Measurements from ENCODE around the gene PLD5.

Gene PLD5

DNA sequence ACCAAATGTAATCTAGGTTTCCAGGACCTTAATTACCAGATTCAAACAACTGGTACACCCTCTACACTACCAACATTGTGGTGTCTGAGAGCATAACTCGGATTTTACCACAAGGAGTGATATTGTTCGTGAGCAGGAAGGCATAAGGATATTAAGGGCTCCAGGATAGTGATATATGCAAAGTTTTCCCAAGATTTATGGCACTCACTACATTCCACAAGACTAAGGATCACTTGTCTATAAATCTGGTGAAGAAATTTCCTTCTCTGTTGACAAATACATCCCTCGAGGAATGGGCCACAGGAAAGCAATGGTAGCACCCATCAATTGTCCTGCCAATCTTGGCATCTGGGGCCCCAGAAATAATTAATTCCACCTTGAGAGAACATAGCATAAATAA, 43.1 kb upstream of the PLD5 start:
- no peaks in the 10 kb centered on the region for H3K9me3 ChIP-seq (ENCODE audit: control insufficient read depth, insufficient read depth, low read length)
- H3K4me2 ChIP-seq (ENCODE audit: low read length): no peak overlapping the region
- H3K79me2 ChIP-seq (ENCODE audit: control insufficient read depth, low read length): no peaks in the 10 kb centered on the region

GRCh38 chr1:242556759-242557158, 32.3 kb upstream of the PLD5 start:
- H3K4me2 ChIP-seq (ENCODE audit: low read length): no peak overlapping the region
- no peak for TF ChIP-seq EZH2phosphoT487 (IDR thresholded peaks at IDR 0.05; ENCODE audit: borderline replicate concordance, low read length)
- TF ChIP-seq, protein P1, sequence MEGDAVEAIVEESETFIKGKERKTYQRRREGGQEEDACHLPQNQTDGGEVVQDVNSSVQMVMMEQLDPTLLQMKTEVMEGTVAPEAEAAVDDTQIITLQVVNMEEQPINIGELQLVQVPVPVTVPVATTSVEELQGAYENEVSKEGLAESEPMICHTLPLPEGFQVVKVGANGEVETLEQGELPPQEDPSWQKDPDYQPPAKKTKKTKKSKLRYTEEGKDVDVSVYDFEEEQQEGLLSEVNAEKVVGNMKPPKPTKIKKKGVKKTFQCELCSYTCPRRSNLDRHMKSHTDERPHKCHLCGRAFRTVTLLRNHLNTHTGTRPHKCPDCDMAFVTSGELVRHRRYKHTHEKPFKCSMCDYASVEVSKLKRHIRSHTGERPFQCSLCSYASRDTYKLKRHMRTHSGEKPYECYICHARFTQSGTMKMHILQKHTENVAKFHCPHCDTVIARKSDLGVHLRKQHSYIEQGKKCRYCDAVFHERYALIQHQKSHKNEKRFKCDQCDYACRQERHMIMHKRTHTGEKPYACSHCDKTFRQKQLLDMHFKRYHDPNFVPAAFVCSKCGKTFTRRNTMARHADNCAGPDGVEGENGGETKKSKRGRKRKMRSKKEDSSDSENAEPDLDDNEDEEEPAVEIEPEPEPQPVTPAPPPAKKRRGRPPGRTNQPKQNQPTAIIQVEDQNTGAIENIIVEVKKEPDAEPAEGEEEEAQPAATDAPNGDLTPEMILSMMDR (IDR thresholded peaks at IDR 0.05; ENCODE audit: low read depth, low read length, poor library complexity, severe bottlenecking): no peak
- no peaks in the 10 kb centered on the region for H3K4me1 ChIP-seq (ENCODE audit: control insufficient read depth, low read length)
- H3K9me2 ChIP-seq (replicated peaks; ENCODE audit: control insufficient read depth, low read length): no peaks in the 10 kb centered on the region
- H3K27ac ChIP-seq (ENCODE audit: low read depth, low read length): no peak overlapping the region
- H3K79me2 ChIP-seq (ENCODE audit: control insufficient read depth, low read length): no peaks in the 10 kb centered on the region
- H3F3A ChIP-seq (ENCODE audit: control insufficient read depth, insufficient read depth): no peaks in the 10 kb centered on the region
- H3K9me3 ChIP-seq (ENCODE audit: control insufficient read depth, insufficient read depth, low read length): no peaks in the 10 kb centered on the region
- no peaks in the 10 kb centered on the region for H4K20me1 ChIP-seq (ENCODE audit: control insufficient read depth, insufficient read depth, low read depth, low read length)
- no peak overlapping the region for H3K4me3 ChIP-seq (ENCODE audit: low read length)
- no peaks in the 10 kb centered on the region for H3K27me3 ChIP-seq (ENCODE audit: control insufficient read depth, low read length)
- H3K36me3 ChIP-seq (ENCODE audit: control insufficient read depth, low read length): no peaks in the 10 kb centered on the region

More for the DNA sequence above, 43.1 kb upstream of the PLD5 start:
- no peaks in the 10 kb centered on the region for H3K4me1 ChIP-seq (ENCODE audit: control insufficient read depth, low read length)
- H3K27ac ChIP-seq (ENCODE audit: low read depth, low read length): no peak overlapping the region
- no peaks in the 10 kb centered on the region for H3K36me3 ChIP-seq (ENCODE audit: control insufficient read depth, low read length)
- no peaks in the 10 kb centered on the region for H3K9me2 ChIP-seq (replicated peaks; ENCODE audit: control insufficient read depth, low read length)
- H4K20me1 ChIP-seq (ENCODE audit: control insufficient read depth, insufficient read depth, low read depth, low read length): no peaks in the 10 kb centered on the region
- no peaks in the 10 kb centered on the region for H3K27me3 ChIP-seq (ENCODE audit: control insufficient read depth, low read length)
- no peaks in the 10 kb centered on the region for H3F3A ChIP-seq (ENCODE audit: control insufficient read depth, insufficient read depth)
- TF ChIP-seq, protein P1 (IDR thresholded peaks at IDR 0.05; ENCODE audit: low read depth, low read length, poor library complexity, severe bottlenecking): no peak
- TF ChIP-seq EZH2phosphoT487 (IDR thresholded peaks at IDR 0.05; ENCODE audit: borderline replicate concordance, low read length): no peak
- no peak overlapping the region for H3K4me3 ChIP-seq (ENCODE audit: low read length)

DNA sequence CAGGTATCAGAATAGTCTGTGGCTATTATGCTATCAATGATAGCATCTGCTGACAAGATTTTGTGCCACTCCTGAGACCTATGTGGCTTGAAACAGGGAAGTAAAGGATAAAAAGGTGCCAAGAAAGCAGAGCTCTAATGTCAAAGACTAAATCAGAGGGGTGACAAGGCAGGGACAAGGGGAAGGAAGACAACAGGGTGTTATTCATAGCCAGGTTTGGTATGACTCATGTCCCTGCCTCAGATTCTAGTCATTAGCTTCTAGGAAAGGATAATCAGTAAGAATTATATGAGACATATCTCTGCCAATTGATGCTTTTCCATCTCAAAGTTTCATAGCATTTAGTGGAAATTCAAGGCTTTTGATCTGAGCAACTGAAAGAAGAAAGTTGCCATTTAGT, 31.8 kb upstream of the PLD5 start:
- Histone ChIP-seq H3F3A (ENCODE audit: control insufficient read depth, insufficient read depth) (no peaks in the 10 kb centered on the region), H3K9me2 (replicated peaks; ENCODE audit: control insufficient read depth, low read length) (no peaks in the 10 kb centered on the region), H3K9me3 (ENCODE audit: control insufficient read depth, insufficient read depth, low read length) (no peaks in the 10 kb centered on the region), H3K4me2 (ENCODE audit: low read length) (no peak overlapping the region), H3K4me3 (ENCODE audit: low read length) (no peak overlapping the region), H3K79me2 (ENCODE audit: control insufficient read depth, low read length) (no peaks in the 10 kb centered on the region), H3K36me3 (ENCODE audit: control insufficient read depth, low read length) (no peaks in the 10 kb centered on the region), H3K27me3 (ENCODE audit: control insufficient read depth, low read length) (no peaks in the 10 kb centered on the region), H3K4me1 (ENCODE audit: control insufficient read depth, low read length) (no peaks in the 10 kb centered on the region), H4K20me1 (ENCODE audit: control insufficient read depth, insufficient read depth, low read depth, low read length) (no peaks in the 10 kb centered on the region), H3K27ac (ENCODE audit: low read depth, low read length) (no peak overlapping the region)
- no peak for TF ChIP-seq EZH2phosphoT487 (IDR thresholded peaks at IDR 0.05; ENCODE audit: borderline replicate concordance, low read length)
- TF ChIP-seq, protein P1 (IDR thresholded peaks at IDR 0.05; ENCODE audit: low read depth, low read length, poor library complexity, severe bottlenecking): no peak

DNA sequence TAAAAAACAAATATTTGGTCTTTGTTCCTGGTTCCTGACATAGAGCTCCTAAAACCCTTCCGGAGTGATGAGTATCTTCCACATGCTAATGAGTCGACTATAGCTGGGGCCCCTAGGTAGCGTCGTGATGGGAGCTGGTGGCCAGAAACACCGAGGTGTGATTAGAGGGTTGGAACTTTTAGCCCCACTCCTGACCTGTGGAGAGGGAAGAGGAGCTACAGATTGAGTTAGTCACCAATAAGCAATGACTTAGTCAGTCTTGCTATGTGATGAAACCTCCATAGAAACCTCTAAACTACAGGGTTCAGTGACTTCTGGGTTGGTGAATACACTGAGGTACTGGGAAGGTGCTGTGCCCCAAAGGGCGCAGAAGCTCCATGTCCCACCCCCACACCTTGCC, 30.1 kb upstream of the PLD5 start:
- Histone ChIP-seq H3K27me3 (ENCODE audit: control insufficient read depth, low read length) (no peaks in the 10 kb centered on the region), H3K4me2 (ENCODE audit: low read length) (no peak overlapping the region), H3K4me3 (ENCODE audit: low read length) (no peak overlapping the region), H3K9me3 (ENCODE audit: control insufficient read depth, insufficient read depth, low read length) (no peaks in the 10 kb centered on the region), H3K36me3 (ENCODE audit: control insufficient read depth, low read length) (no peaks in the 10 kb centered on the region), H3K79me2 (ENCODE audit: control insufficient read depth, low read length) (no peaks in the 10 kb centered on the region), H3K27ac (ENCODE audit: low read depth, low read length) (no peak overlapping the region), H4K20me1 (ENCODE audit: control insufficient read depth, insufficient read depth, low read depth, low read length) (no peaks in the 10 kb centered on the region), H3K9me2 (replicated peaks; ENCODE audit: control insufficient read depth, low read length) (no peaks in the 10 kb centered on the region), H3F3A (ENCODE audit: control insufficient read depth, insufficient read depth) (no peaks in the 10 kb centered on the region), H3K4me1 (ENCODE audit: control insufficient read depth, low read length) (no peaks in the 10 kb centered on the region)
- TF ChIP-seq, protein P1 (IDR thresholded peaks at IDR 0.05; ENCODE audit: low read depth, low read length, poor library complexity, severe bottlenecking): no peak
- TF ChIP-seq EZH2phosphoT487 (IDR thresholded peaks at IDR 0.05; ENCODE audit: borderline replicate concordance, low read length): no peak

Data from DOHH2 (cell line).